GM19240 (cell line): Measurements from ENCODE around the gene KCNIP4.

Experiments used
- DNase-seq: peaks from one replicate; pipeline ENCODE4 v3.0.0; 2011; ENCODE audit warnings: low spot score; ENCODE audit not compliant: insufficient read length

Gene KCNIP4

DNA sequence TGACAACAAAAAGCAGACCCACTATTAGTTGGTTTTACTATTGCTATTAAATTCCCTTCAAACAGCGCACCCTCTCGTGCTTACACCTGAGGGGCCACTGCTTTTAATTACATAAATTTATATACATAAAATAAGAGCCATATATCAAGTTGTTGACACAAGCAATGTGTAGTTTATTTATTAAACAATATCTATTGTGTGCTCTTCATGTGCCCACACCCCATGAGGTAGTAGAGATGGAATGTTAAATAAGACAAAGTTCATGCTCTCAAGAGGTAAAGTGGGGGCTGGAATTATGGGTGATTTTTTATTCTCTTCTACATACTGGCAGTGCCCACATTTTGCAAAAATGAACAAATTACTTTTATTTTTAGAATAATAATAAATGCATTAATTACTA, 47.3 kb downstream of the KCNIP4 start:
- no peak for DNase-seq

DNA sequence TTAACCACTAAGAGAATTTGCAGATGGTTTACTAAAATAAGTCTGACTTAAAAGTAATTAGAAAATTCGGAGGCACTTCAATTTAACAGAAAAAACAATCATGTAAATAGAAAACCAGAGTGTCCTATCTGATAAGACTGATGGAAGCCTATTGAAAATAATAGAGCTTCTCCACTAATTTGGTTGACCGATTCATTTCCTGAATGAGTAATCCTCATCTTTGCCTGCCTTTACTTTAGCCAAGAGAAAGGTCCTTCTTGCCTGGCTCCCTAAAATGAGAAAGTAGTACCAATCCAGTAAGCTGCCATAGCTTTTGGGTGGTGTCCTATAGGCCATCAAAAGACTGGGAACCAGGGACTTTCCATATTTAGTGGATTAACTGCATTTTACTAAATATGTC, 48.4 kb downstream of the KCNIP4 start:
- no peak for DNase-seq

GRCh38 chr4:21898101-21898500, 50.5 kb downstream of the KCNIP4 start:
- no peak for DNase-seq

- no peak for DNase-seq
Observed at GRCh38 chr4:21896767-21897166, 51.8 kb downstream of the KCNIP4 start.

GRCh38 chr4:21893136-21893535, 55.4 kb downstream of the KCNIP4 start:
- DNase-seq, result no peak

DNA sequence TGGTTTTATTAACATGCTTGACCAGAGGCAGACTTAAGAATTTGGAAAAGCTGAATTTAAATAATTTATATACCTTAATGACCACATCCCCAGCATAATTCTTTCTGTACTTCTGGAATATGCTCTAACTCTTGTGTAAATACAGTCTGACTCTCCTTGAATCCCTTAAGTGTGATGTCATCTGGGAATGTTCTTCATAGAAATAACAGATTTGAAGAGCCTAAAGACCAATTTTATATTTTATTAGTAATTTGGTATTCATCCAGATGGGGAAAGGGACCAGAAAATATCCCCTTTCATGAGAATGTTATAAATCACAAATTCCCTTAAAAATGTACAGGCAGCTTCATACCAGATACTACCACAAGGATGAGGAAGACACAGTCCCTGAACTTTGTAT, 58.3 kb downstream of the KCNIP4 start:
- no peak for DNase-seq

GRCh38 chr4:21888195-21888976, 60.2 kb downstream of the KCNIP4 start:
- no peak for DNase-seq

- no peak for DNase-seq
Observed at GRCh38 chr4:21887481-21887880, 61.1 kb downstream of the KCNIP4 start.

GRCh38 chr4:21885770-21886169, 62.8 kb downstream of the KCNIP4 start:
- DNase-seq, result no peak

DNA sequence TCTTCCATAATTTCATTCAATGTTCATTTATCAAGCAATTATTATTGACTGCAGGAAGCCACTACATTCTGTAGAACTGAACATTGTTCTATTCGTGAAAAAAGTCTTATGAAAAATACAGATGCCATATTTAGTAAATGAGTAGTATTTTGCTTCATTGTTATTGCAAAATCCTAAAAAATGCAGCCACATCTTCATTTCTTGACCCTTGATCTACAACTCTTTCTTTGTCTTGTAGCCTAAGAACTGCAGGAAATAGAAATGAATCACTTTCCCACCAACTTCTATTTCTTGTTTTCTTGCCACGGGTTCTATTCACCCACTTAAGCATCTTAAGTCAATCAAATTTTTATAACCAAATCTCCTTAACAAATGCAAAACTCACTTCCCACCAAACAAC, 63.3 kb downstream of the KCNIP4 start:
- no peak for DNase-seq

DNA sequence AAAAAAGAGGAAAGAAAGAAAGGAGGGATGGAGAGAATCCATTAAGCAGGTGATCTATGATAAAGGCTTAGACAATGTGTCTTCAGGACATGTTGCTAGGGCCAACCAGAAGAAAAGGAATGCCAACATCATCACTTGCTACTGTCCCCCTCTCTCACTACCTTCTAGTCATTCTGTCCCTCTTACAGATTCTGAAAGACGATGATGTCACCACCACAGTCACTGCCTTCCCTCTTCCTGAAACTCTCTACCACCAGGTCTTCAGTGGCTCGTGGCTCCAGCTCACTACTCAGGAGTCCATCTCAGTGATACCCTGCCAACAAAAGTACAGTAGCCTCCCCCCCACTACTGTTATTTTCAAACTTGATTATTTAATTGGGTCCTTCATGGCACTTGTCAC, 64.0 kb downstream of the KCNIP4 start:
- DNase-seq, result no peak

GRCh38 chr4:21882051-21882839, 66.3 kb downstream of the KCNIP4 start:
- DNase-seq, result no peak

GRCh38 chr4:21879187-21879586, 69.4 kb downstream of the KCNIP4 start:
- no peak for DNase-seq

DNA sequence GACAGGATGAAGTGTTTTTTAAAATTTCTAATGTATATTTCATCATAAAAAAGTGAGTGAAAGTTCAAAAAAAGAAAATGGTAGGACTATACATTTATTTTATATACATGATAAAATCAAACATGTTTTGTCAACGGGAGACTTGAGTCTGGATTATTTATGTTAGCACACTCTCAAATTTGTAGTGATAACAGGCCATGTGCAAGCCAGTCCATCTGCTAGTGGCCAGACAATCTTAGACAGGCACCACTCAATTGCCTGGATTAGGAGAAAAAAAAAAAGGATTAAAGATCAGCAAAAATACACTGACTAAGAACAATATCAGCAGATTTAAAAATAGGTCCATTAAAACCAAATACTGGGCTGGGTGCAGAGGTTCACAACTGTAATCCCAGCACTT, 71.9 kb downstream of the KCNIP4 start:
- DNase-seq, result no peak

GRCh38 chr4:21873145-21873544, 75.4 kb downstream of the KCNIP4 start:
- no peak for DNase-seq

GRCh38 chr4:21872101-21872500, 76.5 kb downstream of the KCNIP4 start:
- DNase-seq, result no peak

- no peak for DNase-seq
Observed at GRCh38 chr4:21869978-21870745, 78.4 kb downstream of the KCNIP4 start.

DNA sequence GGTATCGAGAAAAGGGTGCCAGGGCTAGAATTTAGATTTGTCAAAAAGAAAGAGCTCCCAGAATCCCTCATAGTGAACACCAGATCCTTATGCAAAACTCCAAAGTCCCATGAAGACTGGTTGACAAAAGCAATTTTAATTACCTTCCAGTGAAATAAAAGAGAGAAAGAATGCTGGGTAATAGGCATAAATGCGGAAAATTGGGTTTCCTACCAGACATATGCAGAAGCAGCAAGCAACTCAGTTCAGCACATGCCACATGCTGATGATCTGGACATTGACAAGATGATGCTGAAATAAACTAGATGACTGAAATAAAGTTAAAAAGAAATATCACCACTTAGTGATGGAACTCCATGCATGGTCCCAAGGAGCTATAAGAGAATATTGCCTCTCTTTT, 83.9 kb downstream of the KCNIP4 start:
- no peak for DNase-seq

DNA sequence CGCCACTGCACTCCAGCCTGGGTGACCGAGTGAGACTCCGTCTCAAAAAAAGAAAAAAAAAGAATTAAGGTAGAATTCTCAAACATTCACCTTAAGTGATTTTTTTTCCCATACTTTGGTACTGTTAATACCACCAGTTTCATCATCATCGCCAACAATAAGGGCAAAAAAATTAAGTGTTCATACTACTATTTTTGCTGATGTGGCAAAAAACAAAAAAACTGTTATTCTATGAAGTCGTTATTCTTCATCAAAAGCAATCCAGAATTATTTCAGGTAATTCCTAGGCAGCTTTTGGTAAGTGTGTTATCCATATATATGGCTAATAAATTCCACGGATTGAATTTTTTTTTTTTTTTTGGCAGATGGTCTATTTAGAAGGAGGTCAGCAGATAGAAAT, 85.7 kb downstream of the KCNIP4 start:
- DNase-seq, result no peak

DNA sequence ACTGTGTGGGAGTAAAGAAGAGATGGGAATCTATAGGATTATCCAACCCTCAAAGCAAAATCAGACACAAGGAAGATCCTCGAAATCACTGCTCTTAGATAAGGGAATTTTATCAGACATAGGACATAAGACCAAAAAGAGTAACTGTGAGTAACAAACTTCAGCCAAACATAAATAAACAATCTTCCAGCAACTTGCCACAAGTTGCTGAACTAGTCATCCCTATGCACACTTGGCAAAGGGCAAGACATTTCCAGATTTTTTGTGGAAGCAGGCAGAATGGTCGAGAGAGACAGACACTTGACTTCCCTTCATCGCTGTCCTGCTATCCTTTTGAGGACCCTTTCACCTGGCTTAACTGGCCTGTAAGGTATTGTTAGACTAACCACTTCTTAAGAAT, 89.6 kb downstream of the KCNIP4 start:
- no peak for DNase-seq

GRCh38 chr4:21856754-21857153, 91.8 kb downstream of the KCNIP4 start:
- no peak for DNase-seq

GRCh38 chr4:21856301-21856700, 92.3 kb downstream of the KCNIP4 start:
- DNase-seq, result no peak
